Astrocyte of the cerebellum (primary cell): Measurements from ENCODE around the gene LYRM9.

Experiments used
- DNase-seq: peaks from one replicate; pipeline ENCODE4 v3.0.0-alpha.2; 2011; ENCODE audit warnings: low read depth
- H3K4me3 ChIP-seq: 2 replicates; pipeline ENCODE4 v1.5.1; 2011; ENCODE audit warnings: mild to moderate bottlenecking, low read depth, low read length, moderate library complexity
- CTCF ChIP-seq: IDR thresholded peaks from 2 replicates; pipeline ENCODE4 v1.5.1; 2012; ENCODE audit warnings: low read length, low read depth, moderate library complexity, mild to moderate bottlenecking; ENCODE audit errors: missing control alignments
- in situ Hi-C: cut with HindIII; loops from 2 replicates; pipeline ENCODE4 v1.10.0; 2017; ENCODE audit warnings: low sequenced_read_pairs

LYRM9 gene

GRCh38 chr17:27878776-27879562, 14.2 kb downstream of the LYRM9 start:
- no peak overlapping the region for H3K4me3 ChIP-seq
- in situ Hi-C loops: no loop called here
- no peak for DNase-seq
- TF ChIP-seq CTCF: no peak

- DNase-seq: no peak
- no peak for TF ChIP-seq CTCF
- H3K4me3 ChIP-seq: no peak overlapping the region
- in situ Hi-C loops: no loop called here
These were observed 19.4 kb downstream of the LYRM9 start for GRCh38 chr17:27873746-27874145.

GRCh38 chr17:27873211-27873610, 20.0 kb downstream of the LYRM9 start:
- no peak for DNase-seq
- no peak for TF ChIP-seq CTCF
- in situ Hi-C loops: no loop called here
- no peak overlapping the region for H3K4me3 ChIP-seq

GRCh38 chr17:27872776-27873175, 20.4 kb downstream of the LYRM9 start:
- in situ Hi-C loops: no loop called here
- TF ChIP-seq CTCF: no peak
- no peak for DNase-seq
- no peak overlapping the region for H3K4me3 ChIP-seq

- no peak overlapping the region for H3K4me3 ChIP-seq
- in situ Hi-C loops: no loop called here
- no peak for DNase-seq
- TF ChIP-seq CTCF: no peak
These were observed 21.8 kb downstream of the LYRM9 start for GRCh38 chr17:27871407-27871806.

GRCh38 chr17:27870345-27870744, 22.8 kb downstream of the LYRM9 start:
- TF ChIP-seq CTCF: no peak
- in situ Hi-C loops: no loop called here
- H3K4me3 ChIP-seq: no peak overlapping the region
- no peak for DNase-seq

GRCh38 chr17:27868565-27868964, 24.6 kb downstream of the LYRM9 start:
- DNase-seq: no peak
- no peak overlapping the region for H3K4me3 ChIP-seq
- in situ Hi-C loops: no loop called here
- TF ChIP-seq CTCF: no peak
